Stomach (tissue), 9 donors: ENCODE data around the gene GABARAP. TPM values are rescaled to one million over a fixed set of nuclear protein-coding genes. Genes with fewer than 3 reads are reported as not detected.

Source experiments
- DNase-seq, 2 donors: peaks; one replicate each; pipeline versions ENCODE4 v3.0.0 to v3.0.0-alpha.2; 2013 to 2019
- H3K27ac ChIP-seq, 5 donors: fragments of 200-600 bp in 4 of 5; sonication (generic) in 4 of 5; one replicate each; pipeline ENCODE4 v1.5.1; 2013 to 2019; ENCODE audit warnings: mild to moderate bottlenecking in 1 of 5, moderate library complexity in 1 of 5
- H3K27me3 ChIP-seq, 3 donors: fragments of 200-600 bp; sonication (generic); one replicate each; pipeline ENCODE4 v1.5.1; 2017 to 2019; ENCODE audit warnings: mixed run types in 1 of 3
- H3K36me3 ChIP-seq, 4 donors: fragments of 200-600 bp; sonication (generic); 1 replicate in 3 of 4; 2 replicates in 1 of 4; pipeline ENCODE4 v1.5.1; 2016 to 2019
- H3K4me1 ChIP-seq, 4 donors: fragments of 200-600 bp; sonication (generic); one replicate each; pipeline ENCODE4 v1.5.1; 2016 to 2019
- H3K4me3 ChIP-seq, 4 donors: fragments of 200-600 bp; sonication (generic) in 3 of 4; one replicate each; pipeline ENCODE4 v1.5.1; 2016 to 2019; ENCODE audit warnings: mild to moderate bottlenecking in 1 of 4
- H3K9me3 ChIP-seq, 4 donors: fragments of 200-600 bp; sonication (generic); one replicate each; pipeline ENCODE4 v1.5.1; 2016 to 2019
- CTCF ChIP-seq, 7 experiments: fragments of 450-650 bp in 4 of 7; fragments of 200-600 bp in 3 of 7; sonication (generic) in 3 of 7; IDR thresholded peaks; one replicate each; pipeline ENCODE4 v1.5.1; 2016 to 2019; ENCODE audit warnings: antibody characterized with exemption in 7 of 7, control low read depth in 2 of 7, mild to moderate bottlenecking in 1 of 7
- EP300 ChIP-seq: sonication (generic); formaldehyde crosslinking; IDR thresholded peaks from one replicate; pipeline ENCODE4 v1.6.1; 2017; ENCODE audit warnings: antibody characterized with exemption
- POLR2A ChIP-seq, 4 donors: fragments of 450-650 bp; IDR thresholded peaks; one replicate each; pipeline ENCODE4 v1.6.1; 2016; ENCODE audit warnings: antibody characterized with exemption in 4 of 4, control low read depth in 2 of 4, mild to moderate bottlenecking in 1 of 4, moderate library complexity in 1 of 4
- POLR2AphosphoS5 ChIP-seq, 3 donors: sonication (generic); formaldehyde crosslinking; IDR thresholded peaks; one replicate each; pipeline ENCODE4 v1.6.1; 2016; ENCODE audit warnings: antibody characterized with exemption in 3 of 3
- WGBS, 5 donors: extraction: QIAGEN DNeasy Blood & Tissue Kit in 3 of 5; methylation state at CpG; one replicate each; pipeline versions ENCODE4 v1.1.5 to v1.1.7; 2013 to 2018; 5-methylcytosine and 5-hydroxymethylcytosine counted together
- intact Hi-C: fragments of 100-400 bp; cut with DNase I; formaldehyde crosslinking; loops from one replicate; pipeline ENCODE4 v1.15.1; 2023; ENCODE audit warnings: low total_unique reads
- polyA plus RNA-seq, 3 donors: library from polyadenylated mRNA; stranded (reverse); fragments of 200-250 nt; gene quantifications; one replicate each; pipeline ENCODE4 v1.2.3, GENCODE V29; 2013
- total RNA-seq, 5 donors: library from RNA; depleted of rRNA; stranded (reverse); fragments of >200 nt; gene quantifications; one replicate each; pipeline versions ENCODE4 v1.1.0 to v1.2.3, GENCODE V29; 2014 to 2016
- donor health status: healthy with polysubstance abuse.
- donor health status: Bipolar disorder and iron deficiency.
- donor health status: healthy.

The GABARAP gene
- total and polyA plus RNA-seq, 8 donors, result 111 to 1,252 (median 404) TPM

GRCh38 chr17:7204828-7205461 is 37.3 kb downstream of the GABARAP start:
- TF ChIP-seq CTCF (IDR thresholded peaks at IDR 0.05) (no peak), EP300 (peak; percentile 35), POLR2A (IDR thresholded peaks at IDR 0.05) (no peak), POLR2AphosphoS5 (IDR thresholded peaks at IDR 0.05) (peak in 1 of 3 donors; percentile 51)
- Histone ChIP-seq H3K4me1 (peaks cover 11 to 33% (median 16%) of the 10 kb centered on the region in 4 donors), H3K36me3 (peaks cover 7 to 39% (median 30%) of the 10 kb centered on the region in 4 donors), H3K9me3 (no peaks in the 10 kb centered on the region), H3K4me3 (peak overlapping the region; percentile 43 to 58 (median 52)), H3K27ac (peak overlapping the region; percentile 40 to 83 (median 67)), H3K27me3 (peaks cover 0 to 18% (median 0%) of the 10 kb centered on the region in 3 donors)
- peak; percentile 80 to 96 for DNase-seq
- intact Hi-C loops, result no loop called here
- WGBS, 5 donors, result 0 to 1% (median 0%) methylated on average over 33 to 34 of the region's 34 CpGs

- Histone ChIP-seq H3K9me3 (no peaks in the 10 kb centered on the region), H3K27me3 (peaks cover 0 to 17% (median 0%) of the 10 kb centered on the region in 3 donors), H3K4me3 (peak overlapping the region; percentile 43 to 58 (median 52)), H3K27ac (peak overlapping the region in 4 of 5 donors; percentile 40 to 83 (median 68)), H3K4me1 (peaks cover 11 to 33% (median 16%) of the 10 kb centered on the region in 4 donors), H3K36me3 (peaks cover 7 to 46% (median 30%) of the 10 kb centered on the region in 4 donors)
- WGBS, 5 donors, result 70 to 73% (median 71%) methylated on average over 15 of the region's 15 CpGs
- intact Hi-C loops, result no loop called here
- DNase-seq, result peak in 1 of 2 donors; percentile 68
- no peak for TF ChIP-seq POLR2AphosphoS5 (IDR thresholded peaks at IDR 0.05)
- no peak for TF ChIP-seq EP300
- TF ChIP-seq POLR2A (IDR thresholded peaks at IDR 0.05), result no peak
- TF ChIP-seq CTCF (IDR thresholded peaks at IDR 0.05), result no peak
Measured at GRCh38 chr17:7204336-7204735, 37.9 kb downstream of the GABARAP start.

- Histone ChIP-seq H3K4me1 (peaks cover 11 to 33% (median 16%) of the 10 kb centered on the region in 4 donors), H3K27ac (no peak overlapping the region), H3K4me3 (no peak overlapping the region), H3K27me3 (peaks cover 0 to 8% (median 0%) of the 10 kb centered on the region in 3 donors), H3K9me3 (no peaks in the 10 kb centered on the region), H3K36me3 (peaks cover 7 to 52% (median 30%) of the 10 kb centered on the region in 4 donors)
- WGBS, 5 donors, result 91 to 97% (median 93%) methylated on average over 13 to 16 of the region's 16 CpGs
- TF ChIP-seq CTCF (IDR thresholded peaks at IDR 0.05) (no peak), POLR2A (IDR thresholded peaks at IDR 0.05) (no peak), EP300 (no peak), POLR2AphosphoS5 (IDR thresholded peaks at IDR 0.05) (no peak)
- intact Hi-C loops, result no loop called here
- peak in 1 of 2 donors; percentile 3 for DNase-seq
Measured at GRCh38 chr17:7203391-7203790, 38.9 kb downstream of the GABARAP start.

- TF ChIP-seq POLR2AphosphoS5 (IDR thresholded peaks at IDR 0.05) (no peak), EP300 (no peak), POLR2A (IDR thresholded peaks at IDR 0.05) (no peak), CTCF (IDR thresholded peaks at IDR 0.05) (no peak)
- WGBS, 5 donors, result 85 to 93% (median 91%) methylated on average over 8 to 22 of the region's 22 CpGs
- no peaks in the 10 kb centered on the region for H3K27me3 ChIP-seq
- no peaks in the 10 kb centered on the region for H3K9me3 ChIP-seq
- intact Hi-C loops, result no loop called here
- no peak for DNase-seq
- H3K4me1 ChIP-seq, result no peaks in the 10 kb centered on the region
- H3K36me3 ChIP-seq, result peaks cover 17 to 93% (median 65%) of the 10 kb centered on the region in 4 donors
- no peak overlapping the region for H3K4me3 ChIP-seq
- H3K27ac ChIP-seq, result no peak overlapping the region
Measured at GRCh38 chr17:7196651-7197401, 45.4 kb downstream of the GABARAP start.
